Astrocyte of the cerebellum (primary cell): ENCODE results near the gene CACHD1.
A peak's percentile ranks its signal among the peaks of the same experiment; 100 is the strongest.

Source experiments
- DNase-seq: peaks from one replicate; pipeline ENCODE4 v3.0.0-alpha.2; 2011; ENCODE audit warnings: low read depth
- H3K4me3 ChIP-seq: 2 replicates; pipeline ENCODE4 v1.5.1; 2011; ENCODE audit warnings: mild to moderate bottlenecking, low read depth, low read length, moderate library complexity
- in situ Hi-C: cut with HindIII; loops from 2 replicates; pipeline ENCODE4 v1.10.0; 2017; ENCODE audit warnings: low sequenced_read_pairs
- TF ChIP-seq, protein P1 (sequence below): IDR thresholded peaks from 2 replicates; pipeline ENCODE4 v1.5.1; 2012; ENCODE audit warnings: low read length, low read depth, moderate library complexity, mild to moderate bottlenecking; ENCODE audit errors: missing control alignments

Gene CACHD1

DNA sequence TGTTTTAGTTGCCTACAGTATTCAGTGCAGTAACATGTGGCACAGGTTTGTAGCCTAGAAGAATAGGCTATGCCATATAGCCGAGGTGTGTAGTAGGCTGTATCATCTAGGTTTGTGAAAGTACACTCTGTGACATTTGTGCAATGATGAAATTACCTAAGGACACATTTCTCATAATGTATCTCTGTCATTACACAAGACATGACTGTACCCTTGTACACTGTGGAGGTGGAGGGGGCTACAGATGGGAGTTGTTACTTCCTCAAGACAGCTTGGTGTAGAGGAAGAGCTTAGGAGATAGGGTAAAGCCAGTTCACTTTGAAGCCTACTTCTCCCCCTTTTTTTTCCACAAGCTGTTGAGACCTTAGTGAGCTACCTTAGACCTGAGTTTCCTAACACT, 215.3 kb downstream of the CACHD1 start:
- no peak overlapping the region for H3K4me3 ChIP-seq
- DNase-seq = no peak
- in situ Hi-C loops = no loop called here
- TF ChIP-seq, protein P1, sequence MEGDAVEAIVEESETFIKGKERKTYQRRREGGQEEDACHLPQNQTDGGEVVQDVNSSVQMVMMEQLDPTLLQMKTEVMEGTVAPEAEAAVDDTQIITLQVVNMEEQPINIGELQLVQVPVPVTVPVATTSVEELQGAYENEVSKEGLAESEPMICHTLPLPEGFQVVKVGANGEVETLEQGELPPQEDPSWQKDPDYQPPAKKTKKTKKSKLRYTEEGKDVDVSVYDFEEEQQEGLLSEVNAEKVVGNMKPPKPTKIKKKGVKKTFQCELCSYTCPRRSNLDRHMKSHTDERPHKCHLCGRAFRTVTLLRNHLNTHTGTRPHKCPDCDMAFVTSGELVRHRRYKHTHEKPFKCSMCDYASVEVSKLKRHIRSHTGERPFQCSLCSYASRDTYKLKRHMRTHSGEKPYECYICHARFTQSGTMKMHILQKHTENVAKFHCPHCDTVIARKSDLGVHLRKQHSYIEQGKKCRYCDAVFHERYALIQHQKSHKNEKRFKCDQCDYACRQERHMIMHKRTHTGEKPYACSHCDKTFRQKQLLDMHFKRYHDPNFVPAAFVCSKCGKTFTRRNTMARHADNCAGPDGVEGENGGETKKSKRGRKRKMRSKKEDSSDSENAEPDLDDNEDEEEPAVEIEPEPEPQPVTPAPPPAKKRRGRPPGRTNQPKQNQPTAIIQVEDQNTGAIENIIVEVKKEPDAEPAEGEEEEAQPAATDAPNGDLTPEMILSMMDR = no peak

DNA sequence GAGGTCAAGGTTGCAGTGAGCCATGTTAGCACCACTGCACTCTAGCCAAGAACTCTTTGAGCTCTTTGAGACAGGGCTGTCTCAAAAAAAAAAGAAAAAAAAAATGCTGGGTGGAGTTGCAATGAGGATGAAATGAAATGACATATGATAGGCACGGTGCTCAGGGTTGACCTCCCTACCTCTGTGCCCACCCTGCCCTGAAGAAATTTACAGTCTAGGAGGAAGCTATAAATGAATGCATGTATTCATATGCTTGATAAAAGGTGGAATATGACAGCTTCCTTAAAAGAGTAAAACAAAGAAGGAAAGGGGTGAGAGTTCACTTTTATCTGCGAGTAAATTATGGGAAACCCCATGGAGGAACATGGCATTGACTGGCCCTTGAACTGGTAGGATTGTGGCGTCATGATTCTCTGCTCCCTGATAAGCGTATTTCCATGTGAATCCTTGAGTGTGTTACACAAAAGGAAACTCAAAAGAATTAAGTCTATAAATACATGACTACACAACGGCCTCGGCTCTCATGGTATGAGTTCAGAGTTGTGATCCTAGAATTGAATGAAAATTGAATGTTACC, 215.9 kb downstream of the CACHD1 start:
- no peak overlapping the region for H3K4me3 ChIP-seq
- TF ChIP-seq, protein P1 = no peak
- no peak for DNase-seq
- in situ Hi-C loops = no loop called here

DNA sequence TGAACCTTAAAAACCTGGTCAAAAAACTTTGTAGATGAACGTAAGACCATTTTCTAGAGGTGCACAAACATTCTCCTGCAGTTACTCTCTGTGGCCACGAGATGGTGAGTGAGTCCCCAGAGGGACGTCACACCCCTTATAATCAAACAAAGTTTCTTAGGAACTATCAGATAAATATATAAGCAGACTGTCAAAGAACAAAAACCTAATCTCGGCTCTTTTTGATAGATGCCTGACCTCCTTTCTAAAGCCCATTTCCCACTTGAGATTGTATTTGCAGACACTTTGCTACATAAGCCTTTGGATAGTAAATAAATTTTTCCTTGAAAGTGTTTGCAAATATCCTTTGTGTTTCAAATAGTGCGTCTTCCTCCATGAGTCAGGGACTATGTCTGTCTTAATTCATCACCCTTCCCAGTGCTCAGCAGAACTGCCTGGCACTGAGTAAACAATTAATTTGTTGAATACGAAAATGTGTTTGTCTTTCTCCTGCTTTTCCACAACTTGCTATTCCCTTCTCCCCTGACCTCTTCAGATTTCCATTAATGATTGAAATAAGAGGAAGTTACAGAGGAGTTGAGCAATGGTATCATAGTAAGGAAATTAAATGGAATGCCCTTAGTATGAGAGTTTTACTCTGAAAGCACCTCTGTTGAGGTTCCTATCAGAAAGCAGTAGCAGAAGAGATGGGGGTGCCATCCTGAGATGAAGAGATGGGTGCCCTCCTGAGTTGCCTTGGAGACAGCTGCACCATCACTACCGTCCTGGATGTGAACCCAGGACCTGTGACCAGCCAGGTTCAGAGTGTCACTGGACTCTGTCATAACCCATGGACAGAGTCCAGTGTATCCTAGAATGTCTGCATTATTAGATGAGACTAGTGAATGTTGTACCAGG, 217.1 kb downstream of the CACHD1 start:
- DNase-seq = peak; percentile 32

GRCh38 chr1:64687725-64688327, 217.9 kb downstream of the CACHD1 start:
- in situ Hi-C loops = no loop called here
- DNase-seq = no peak

More for the DNA sequence above, 217.1 kb downstream of the CACHD1 start:
- in situ Hi-C loops = no loop called here
- no peak overlapping the region for H3K4me3 ChIP-seq
- TF ChIP-seq, protein P1 = peak; percentile 93

DNA sequence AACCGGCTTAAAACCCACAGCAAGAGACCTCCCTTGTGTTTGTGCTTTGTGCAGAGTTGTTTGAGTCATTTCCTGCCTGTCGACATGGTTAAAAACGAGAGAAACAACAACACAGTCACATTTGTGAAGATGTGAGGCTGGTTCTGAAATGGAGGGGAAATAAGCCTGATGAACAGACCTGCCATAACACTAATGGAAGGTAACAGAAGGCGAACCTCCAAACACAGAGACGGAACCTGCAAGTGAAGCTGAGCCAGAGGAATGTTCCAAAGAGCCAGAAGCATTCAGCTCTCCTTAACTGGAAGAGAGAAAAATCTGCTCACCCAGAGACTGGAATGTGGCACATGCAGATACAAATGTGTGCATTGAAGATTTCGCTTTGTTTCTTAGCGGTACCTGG, 221.7 kb downstream of the CACHD1 start:
- TF ChIP-seq, protein P1 = no peak
- in situ Hi-C loops = no loop called here
- H3K4me3 ChIP-seq = no peak overlapping the region
- DNase-seq = peak; percentile 5

More at GRCh38 chr1:64687725-64688327, 217.9 kb downstream of the CACHD1 start:
- TF ChIP-seq, protein P1 = no peak
- no peak overlapping the region for H3K4me3 ChIP-seq

DNA sequence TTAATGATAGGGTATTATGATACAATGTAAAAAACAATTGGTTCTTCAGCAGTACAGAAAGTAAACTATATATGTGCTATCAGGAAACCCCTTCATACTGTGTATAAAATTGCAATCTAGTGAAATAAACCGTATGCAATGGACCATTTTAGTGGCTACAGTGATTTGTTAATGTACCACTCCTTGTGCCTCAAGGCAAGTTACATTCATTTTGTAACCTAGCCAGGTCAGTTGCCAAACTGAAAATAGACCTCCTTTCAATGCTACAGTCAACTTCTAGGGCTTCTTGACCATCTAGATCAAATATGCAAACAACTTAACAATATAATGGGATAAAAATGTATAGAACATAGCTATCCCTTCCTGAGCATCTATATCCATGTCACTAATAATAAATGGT, 223.0 kb downstream of the CACHD1 start:
- in situ Hi-C loops = no loop called here
- DNase-seq = no peak
- H3K4me3 ChIP-seq = no peak overlapping the region
- TF ChIP-seq, protein P1 = no peak
